K562 (cell line): ENCODE results near the gene CD14. TPM values are rescaled to one million over a fixed set of nuclear protein-coding genes. Genes with fewer than 3 reads are reported as not detected.
"Not testable (repeated sequence)": the region's sequence is repeated elsewhere in the genome, so short reads cannot be mapped to it uniquely, and the experiment has no call there.

Experiments used
- ATF7 ChIP-seq: fragments of 450-650 bp; IDR thresholded peaks from 2 replicates; pipeline ENCODE4 v1.7.1; 2014; ENCODE audit warnings: mild to moderate bottlenecking, moderate library complexity
- CEBPG ChIP-seq, 3 experiments: fragments of 200-800 bp in 1 of 3; sonication (Bioruptor generic) in 1 of 3; sonication (generic) in 1 of 3; formaldehyde crosslinking in 1 of 3; IDR thresholded peaks in 2 of 3; conservative IDR thresholded peaks in 1 of 3; 2 replicates each; pipeline versions ENCODE4 v1.6.1 to v1.8.0; 2016 to 2022; ENCODE audit warnings: missing compliant biosample characterization in 2 of 3, missing genetic modification characterization in 2 of 3, mild to moderate bottlenecking in 1 of 3, missing genetic modification reagents in 1 of 3
- FOXK2 ChIP-seq, 2 experiments: fragments of 450-650 bp; IDR thresholded peaks in 1 of 2; conservative IDR thresholded peaks in 1 of 2; 2 replicates each; pipeline ENCODE4 v1.6.1; 2016; ENCODE audit warnings: low read depth in 2 of 2, mild to moderate bottlenecking in 1 of 2
- polyA plus RNA-seq, 8 experiments: library from polyadenylated mRNA; depleted of rRNA in 4 of 8; stranded (reverse) in 5 of 8; unstranded in 3 of 8; fragments of >200 nt; fragmentation: Nextera tagmentation in 2 of 8; fragmentation: Illumina TruSeq in 1 of 8; extraction: Ambion mirVana in 2 of 8; extraction: Trizol in 1 of 8; gene quantifications; 2 replicates each; pipeline versions ENCODE4 v1.2.1 to v1.2.3, GENCODE V29; 2011 to 2014; ENCODE audit warnings: inconsistent platforms in 1 of 8, missing spikeins in 1 of 8
- total RNA-seq, 7 experiments: library from RNA; depleted of rRNA in 6 of 7; stranded (reverse); fragments of >200 nt in 6 of 7; fragmentation: Illumina TruSeq in 2 of 7; extraction: Trizol in 2 of 7; gene quantifications; 2 replicates each; pipeline versions ENCODE4 v1.2.1 to v1.2.3, GENCODE V29; 2011 to 2021; ENCODE audit warnings: low replicate concordance in 1 of 7
- TF ChIP-seq, protein P1 (sequence below), 2 experiments: fragments of 450-650 bp; conservative IDR thresholded peaks; 2 replicates each; pipeline ENCODE4 v1.6.1; 2017; ENCODE audit warnings: mild to moderate bottlenecking in 2 of 2, moderate library complexity in 2 of 2
- TF ChIP-seq, protein P2 (sequence below), 2 experiments: IDR thresholded peaks in 1 of 2; conservative IDR thresholded peaks in 1 of 2; 2 replicates each; pipeline ENCODE4 v1.6.1; 2016; ENCODE audit warnings: low read depth in 2 of 2, mild to moderate bottlenecking in 1 of 2, missing compliant biosample characterization in 1 of 2, missing genetic modification characterization in 1 of 2, moderate library complexity in 1 of 2

CD14 gene
- total and polyA plus RNA-seq, 9 of the 15 experiments (the other 6 are each of a cell fraction or from before 2014, with no cell fraction given), result 0.07 to 0.47 (median 0.14) TPM; not detected in 2

DNA sequence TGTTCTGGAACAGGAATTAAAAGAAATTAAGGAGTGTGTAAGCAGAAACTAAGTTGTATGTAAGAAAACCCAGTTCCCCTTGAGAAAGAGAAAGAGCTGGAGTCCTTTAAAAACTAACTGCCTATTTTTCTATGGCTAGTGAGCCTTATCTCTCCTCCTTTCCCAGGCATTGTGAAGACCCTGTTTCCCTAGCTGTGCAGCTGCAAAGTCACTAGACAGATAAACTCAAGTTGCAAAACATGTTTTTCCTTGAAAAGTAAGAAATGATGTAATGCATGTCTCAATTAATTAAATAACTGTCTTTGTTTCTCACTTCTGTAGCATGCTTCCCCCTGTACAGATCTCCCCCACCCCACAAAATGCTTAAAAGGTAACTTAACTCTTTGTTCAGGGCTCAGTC, 9.9 kb downstream of the CD14 start (continued):
- TF ChIP-seq, protein P1, sequence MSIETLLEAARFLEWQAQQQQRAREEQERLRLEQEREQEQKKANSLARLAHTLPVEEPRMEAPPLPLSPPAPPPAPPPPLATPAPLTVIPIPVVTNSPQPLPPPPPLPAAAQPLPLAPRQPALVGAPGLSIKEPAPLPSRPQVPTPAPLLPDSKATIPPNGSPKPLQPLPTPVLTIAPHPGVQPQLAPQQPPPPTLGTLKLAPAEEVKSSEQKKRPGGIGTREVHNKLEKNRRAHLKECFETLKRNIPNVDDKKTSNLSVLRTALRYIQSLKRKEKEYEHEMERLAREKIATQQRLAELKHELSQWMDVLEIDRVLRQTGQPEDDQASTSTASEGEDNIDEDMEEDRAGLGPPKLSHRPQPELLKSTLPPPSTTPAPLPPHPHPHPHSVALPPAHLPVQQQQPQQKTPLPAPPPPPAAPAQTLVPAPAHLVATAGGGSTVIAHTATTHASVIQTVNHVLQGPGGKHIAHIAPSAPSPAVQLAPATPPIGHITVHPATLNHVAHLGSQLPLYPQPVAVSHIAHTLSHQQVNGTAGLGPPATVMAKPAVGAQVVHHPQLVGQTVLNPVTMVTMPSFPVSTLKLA (conservative IDR thresholded peaks at IDR 0.05), result 0 out of 4 replicates have a peak, but pooled peaks of 1 of the 2 experiments have one; percentile 16
- TF ChIP-seq, protein P2, sequence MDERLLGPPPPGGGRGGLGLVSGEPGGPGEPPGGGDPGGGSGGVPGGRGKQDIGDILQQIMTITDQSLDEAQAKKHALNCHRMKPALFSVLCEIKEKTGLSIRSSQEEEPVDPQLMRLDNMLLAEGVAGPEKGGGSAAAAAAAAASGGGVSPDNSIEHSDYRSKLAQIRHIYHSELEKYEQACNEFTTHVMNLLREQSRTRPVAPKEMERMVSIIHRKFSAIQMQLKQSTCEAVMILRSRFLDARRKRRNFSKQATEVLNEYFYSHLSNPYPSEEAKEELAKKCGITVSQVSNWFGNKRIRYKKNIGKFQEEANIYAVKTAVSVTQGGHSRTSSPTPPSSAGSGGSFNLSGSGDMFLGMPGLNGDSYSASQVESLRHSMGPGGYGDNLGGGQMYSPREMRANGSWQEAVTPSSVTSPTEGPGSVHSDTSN (CRISPR knock-in tag; IDR thresholded peaks at IDR 0.05; ENCODE audit: low read depth), result not testable (repeated sequence)
- TF ChIP-seq, protein P2 (tag; conservative IDR thresholded peaks at IDR 0.05; ENCODE audit: low read depth), result peak; percentile 31; the same call in 1 of the 2 replicates
- TF ChIP-seq CEBPG (CRISPR knock-in tag; IDR thresholded peaks at IDR 0.05), result not testable (repeated sequence)
- TF ChIP-seq CEBPG (tag; conservative IDR thresholded peaks at IDR 0.05 in 1 of 2, IDR thresholded peaks at IDR 0.05 in 1 of 2) (peak; percentile 43 to 58; a peak in 3 of 4 replicates), FOXK2 (conservative IDR thresholded peaks at IDR 0.05 in 1 of 2, IDR thresholded peaks at IDR 0.05 in 1 of 2; ENCODE audit: low read depth in 2 of 2) (0 out of 4 replicates have a peak, but pooled peaks have one; percentile 18 to 21), ATF7 (peak; percentile 87; the same call in 1 of the 2 replicates)
